SK-N-SH (cell line): ENCODE data around the gene AP5B1.

Source experiments
- ELF1 ChIP-seq: IDR thresholded peaks from 2 replicates; pipeline ENCODE4 v1.4.0; 2012
- FOXJ3 ChIP-seq: sonication (generic); formaldehyde crosslinking; IDR thresholded peaks from 2 replicates; pipeline ENCODE4 v1.5.1; 2020; ENCODE audit warnings: mild to moderate bottlenecking, missing genetic modification reagents
- FOXM1 ChIP-seq: IDR thresholded peaks from 2 replicates; pipeline ENCODE4 v1.4.0; 2012; ENCODE audit warnings: low read depth, mild to moderate bottlenecking
- IRF3 ChIP-seq: fragments of 150-350 bp; IDR thresholded peaks from 2 replicates; pipeline ENCODE4 v1.6.1; 2016; ENCODE audit warnings: mild to moderate bottlenecking, low read depth, low read length
- NRF1 ChIP-seq: IDR thresholded peaks from 2 replicates; pipeline ENCODE4 v1.6.1; 2012; ENCODE audit warnings: low read depth, mild to moderate bottlenecking, low read length
- RAD21 ChIP-seq: IDR thresholded peaks from 2 replicates; pipeline ENCODE4 v1.6.1; 2012; ENCODE audit warnings: mild to moderate bottlenecking, low read length
- USF2 ChIP-seq: fragments of 150-350 bp; IDR thresholded peaks from 2 replicates; pipeline ENCODE4 v1.6.1; 2017; ENCODE audit warnings: antibody characterized with exemption, low read length, low read depth, borderline replicate concordance
- TF ChIP-seq, protein P1 (sequence below): fragments of 200-600 bp; sonication (generic); IDR thresholded peaks from 2 replicates; pipeline ENCODE4 v1.6.1; 2017; ENCODE audit warnings: antibody characterized with exemption, mild to moderate bottlenecking, moderate library complexity
- TF ChIP-seq, protein P2 (sequence below): IDR thresholded peaks from 2 replicates; pipeline ENCODE4 v1.4.0; 2012; ENCODE audit warnings: low read depth

- TF ChIP-seq ELF1 (no peak), FOXM1 (no peak), RAD21 (no peak), USF2 (no peak), FOXJ3 (CRISPR knock-in tag) (no peak), IRF3 (no peak), NRF1 (no peak)
- TF ChIP-seq, protein P1, sequence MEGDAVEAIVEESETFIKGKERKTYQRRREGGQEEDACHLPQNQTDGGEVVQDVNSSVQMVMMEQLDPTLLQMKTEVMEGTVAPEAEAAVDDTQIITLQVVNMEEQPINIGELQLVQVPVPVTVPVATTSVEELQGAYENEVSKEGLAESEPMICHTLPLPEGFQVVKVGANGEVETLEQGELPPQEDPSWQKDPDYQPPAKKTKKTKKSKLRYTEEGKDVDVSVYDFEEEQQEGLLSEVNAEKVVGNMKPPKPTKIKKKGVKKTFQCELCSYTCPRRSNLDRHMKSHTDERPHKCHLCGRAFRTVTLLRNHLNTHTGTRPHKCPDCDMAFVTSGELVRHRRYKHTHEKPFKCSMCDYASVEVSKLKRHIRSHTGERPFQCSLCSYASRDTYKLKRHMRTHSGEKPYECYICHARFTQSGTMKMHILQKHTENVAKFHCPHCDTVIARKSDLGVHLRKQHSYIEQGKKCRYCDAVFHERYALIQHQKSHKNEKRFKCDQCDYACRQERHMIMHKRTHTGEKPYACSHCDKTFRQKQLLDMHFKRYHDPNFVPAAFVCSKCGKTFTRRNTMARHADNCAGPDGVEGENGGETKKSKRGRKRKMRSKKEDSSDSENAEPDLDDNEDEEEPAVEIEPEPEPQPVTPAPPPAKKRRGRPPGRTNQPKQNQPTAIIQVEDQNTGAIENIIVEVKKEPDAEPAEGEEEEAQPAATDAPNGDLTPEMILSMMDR: no peak
- TF ChIP-seq, protein P2, sequence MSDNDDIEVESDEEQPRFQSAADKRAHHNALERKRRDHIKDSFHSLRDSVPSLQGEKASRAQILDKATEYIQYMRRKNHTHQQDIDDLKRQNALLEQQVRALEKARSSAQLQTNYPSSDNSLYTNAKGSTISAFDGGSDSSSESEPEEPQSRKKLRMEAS: no peak
These were observed 48.7 kb upstream of the AP5B1 start for GRCh38 chr11:65829459-65829858.
